ENCODE results near the gene SV2B. TPM values are rescaled to one million over a fixed set of nuclear protein-coding genes. Genes with fewer than 3 reads are reported as not detected.

The SV2B gene
- total and polyA plus RNA-seq, 2 donors (not counting 3 experiments of a cell fraction or from before 2014, with no cell fraction given), result not detected

- no TSS peak for BruUV-seq (replicated peaks)
- no peak for DNase-seq (ENCODE audit: low read depth, low spot score)
- no peak overlapping the region for H3K4me2 ChIP-seq (ENCODE audit: insufficient read depth, low read length)
- no peak overlapping the region for H3K4me3 ChIP-seq (replicated peaks in 1 of 3; ENCODE audit: insufficient read depth in 1 of 3, low read depth in 1 of 3, low read length in 3 of 3)
- no peak for FAIRE-seq
- no peaks in the 10 kb centered on the region for H4K20me1 ChIP-seq (replicated peaks; ENCODE audit: control insufficient read depth, extremely low read depth, insufficient read depth, low read length)
- H3K27ac ChIP-seq (ENCODE audit: insufficient read depth, low read depth, low read length), result no peak overlapping the region
- H3K9me3 ChIP-seq (replicated peaks; ENCODE audit: control insufficient read depth, insufficient read depth, low read length), result no peaks in the 10 kb centered on the region
- TF ChIP-seq GATA2 (IDR thresholded peaks at IDR 0.05; ENCODE audit: insufficient read depth, insufficient read length, low read depth, low read length) (no peak), POLR2A (IDR thresholded peaks at IDR 0.05; ENCODE audit: low read depth, low read length) (no peak), FOS (IDR thresholded peaks at IDR 0.05; ENCODE audit: borderline replicate concordance, insufficient read depth, low read length) (no peak), JUN (IDR thresholded peaks at IDR 0.05; ENCODE audit: borderline replicate concordance, insufficient read depth, insufficient read length, low read depth) (no peak), EZH2 (IDR thresholded peaks at IDR 0.05; ENCODE audit: borderline replicate concordance, low read depth, low read length, severe bottlenecking) (no peak), MAX (IDR thresholded peaks at IDR 0.05; ENCODE audit: insufficient read depth, insufficient read length) (no peak), POLR2AphosphoS5 (IDR thresholded peaks at IDR 0.05; ENCODE audit: insufficient read depth, low read depth, low read length) (no peak), MYC (IDR thresholded peaks at IDR 0.05; ENCODE audit: low read depth, low read length) (no peak)
- TF ChIP-seq, protein P1, sequence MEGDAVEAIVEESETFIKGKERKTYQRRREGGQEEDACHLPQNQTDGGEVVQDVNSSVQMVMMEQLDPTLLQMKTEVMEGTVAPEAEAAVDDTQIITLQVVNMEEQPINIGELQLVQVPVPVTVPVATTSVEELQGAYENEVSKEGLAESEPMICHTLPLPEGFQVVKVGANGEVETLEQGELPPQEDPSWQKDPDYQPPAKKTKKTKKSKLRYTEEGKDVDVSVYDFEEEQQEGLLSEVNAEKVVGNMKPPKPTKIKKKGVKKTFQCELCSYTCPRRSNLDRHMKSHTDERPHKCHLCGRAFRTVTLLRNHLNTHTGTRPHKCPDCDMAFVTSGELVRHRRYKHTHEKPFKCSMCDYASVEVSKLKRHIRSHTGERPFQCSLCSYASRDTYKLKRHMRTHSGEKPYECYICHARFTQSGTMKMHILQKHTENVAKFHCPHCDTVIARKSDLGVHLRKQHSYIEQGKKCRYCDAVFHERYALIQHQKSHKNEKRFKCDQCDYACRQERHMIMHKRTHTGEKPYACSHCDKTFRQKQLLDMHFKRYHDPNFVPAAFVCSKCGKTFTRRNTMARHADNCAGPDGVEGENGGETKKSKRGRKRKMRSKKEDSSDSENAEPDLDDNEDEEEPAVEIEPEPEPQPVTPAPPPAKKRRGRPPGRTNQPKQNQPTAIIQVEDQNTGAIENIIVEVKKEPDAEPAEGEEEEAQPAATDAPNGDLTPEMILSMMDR (IDR thresholded peaks at IDR 0.05; ENCODE audit: extremely low read depth in 1 of 2, insufficient read depth in 1 of 2, low read depth in 1 of 2, low read length in 2 of 2), result no peak
- no peaks in the 10 kb centered on the region for H3K4me1 ChIP-seq (ENCODE audit: control insufficient read depth, extremely low read depth, insufficient read depth, low read length)
- no peaks in the 10 kb centered on the region for H3K27me3 ChIP-seq (ENCODE audit: control insufficient read depth in 2 of 2, insufficient read depth in 2 of 2, low read length in 2 of 2)
- intact Hi-C loops (cut with micrococcal nuclease), result no loop called here
- dilution Hi-C loops (cut with MboI; ENCODE audit: extremely low pct_ligation_motif_present, low sequenced_read_pairs), result no loop called here
- no peaks in the 10 kb centered on the region for H3K79me2 ChIP-seq (ENCODE audit: control insufficient read depth, insufficient read depth, low read length)
- H3K9ac ChIP-seq (replicated peaks; ENCODE audit: extremely low read depth, insufficient read depth, low read length), result no peak overlapping the region
- no peaks in the 10 kb centered on the region for H3K9me1 ChIP-seq (replicated peaks; ENCODE audit: control insufficient read depth, extremely low read depth, insufficient read depth, low read length)
- ChIA-PET CTCF (no interaction called here), POLR2A (no interaction called here)
- H3K36me3 ChIP-seq (ENCODE audit: control insufficient read depth in 2 of 2, extremely low read depth in 1 of 2, insufficient read depth in 2 of 2, low read length in 2 of 2), result no peaks in the 10 kb centered on the region
- no peak overlapping the region for H2AFZ ChIP-seq (ENCODE audit: low read depth, low read length)
Measured at GRCh38 chr15:91228890-91229289, 128.8 kb downstream of the SV2B start.
